Left lung (tissue), 10 donors: ENCODE data around the gene CNIH3. TPM values are rescaled to one million over a fixed set of nuclear protein-coding genes. Genes with fewer than 3 reads are reported as not detected.

ENCODE experiments used
- ATAC-seq: fragments of 200-7000 bp; cut with Tn5 transposase; one replicate; pipeline ENCODE4 v1.9.1; 2020; ENCODE audit warnings: moderate library complexity
- DNase-seq, 4 donors: peaks; one replicate each; pipeline ENCODE4 v3.0.0-alpha.2; 2013 to 2020
- H3K27ac ChIP-seq, 2 donors: fragments of 200-600 bp; sonication (generic) in 1 of 2; one replicate each; pipeline versions ENCODE4 v1.5.0 to v1.8.0; 2020 to 2021
- H3K27me3 ChIP-seq, 2 donors: fragments of 200-600 bp; sonication (generic) in 1 of 2; one replicate each; pipeline versions ENCODE4 v1.5.0 to v1.8.0; 2020 to 2021
- H3K36me3 ChIP-seq, 2 donors: fragments of 200-600 bp; sonication (generic) in 1 of 2; one replicate each; pipeline versions ENCODE4 v1.5.0 to v1.8.0; 2020 to 2021
- H3K4me1 ChIP-seq, 2 donors: fragments of 200-600 bp; one replicate each; pipeline ENCODE4 v1.8.0; 2021
- H3K4me3 ChIP-seq, 2 donors: fragments of 200-600 bp; sonication (generic) in 1 of 2; one replicate each; pipeline versions ENCODE4 v1.5.0 to v1.8.0; 2020 to 2021; ENCODE audit warnings: mild to moderate bottlenecking in 1 of 2
- H3K9me3 ChIP-seq, 2 donors: fragments of 200-600 bp; sonication (generic) in 1 of 2; one replicate each; pipeline versions ENCODE4 v1.5.0 to v1.8.0; 2020 to 2021
- intact Hi-C, 2 donors: fragments of 100-400 bp; cut with DNase I; formaldehyde crosslinking; loops; one replicate each; pipeline versions ENCODE4 v1.11.2 to v1.14.2; 2022
- polyA plus RNA-seq, 6 donors: library from polyadenylated mRNA; unstranded; fragments of 120-200 nt; gene quantifications; one replicate each; pipeline ENCODE4 v1.2.1, GENCODE V29; 2013; ENCODE audit not compliant: insufficient read length in 6 of 6
- total RNA-seq, 2 donors: library from RNA; stranded (reverse); fragmentation: NEBNext Ultra II Directional; extraction: Animal tissue kit (Norgen Biotek cat#: 25700); gene quantifications; one replicate each; pipeline ENCODE4 v1.2.1, GENCODE V29; 2021
- TF ChIP-seq, protein P1 (sequence below), 2 donors: fragments of 200-600 bp; sonication (generic) in 1 of 2; IDR thresholded peaks; one replicate each; pipeline versions ENCODE4 v1.5.0 to v1.8.0; 2021; ENCODE audit warnings: antibody characterized with exemption in 2 of 2
- donor health status: DM: no; HTN: yes; CAD: no.
- donor health status: DM: no; HTN: no; CAD: no.

Gene CNIH3
- total and polyA plus RNA-seq, 8 donors, result 2.5 to 9.4 (median 7.3) TPM

DNA sequence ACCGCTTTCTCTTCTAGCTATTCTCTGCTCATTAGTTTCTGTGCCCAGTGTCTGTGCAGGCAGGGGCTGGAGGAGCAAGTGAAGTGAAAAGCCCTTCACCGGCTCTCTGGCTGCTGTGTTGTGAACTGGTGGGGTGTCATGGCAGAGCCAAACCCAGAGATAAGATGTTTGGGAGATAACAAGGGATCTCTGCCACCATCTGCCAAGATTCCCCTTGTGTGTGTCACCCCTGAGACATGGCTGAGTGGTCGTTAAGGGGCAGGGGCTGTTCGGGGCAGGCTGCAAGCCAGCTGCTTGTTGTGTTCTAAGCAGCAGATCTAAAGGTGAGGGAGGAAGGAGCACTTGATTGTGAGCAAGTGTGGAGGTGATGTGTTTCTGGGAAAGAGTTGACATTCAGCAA is 24.5 kb downstream of the CNIH3 start:
- H3K9me3 ChIP-seq, result no peaks in the 10 kb centered on the region
- no peaks in the 10 kb centered on the region for H3K36me3 ChIP-seq
- DNase-seq, result no peak
- H3K4me1 ChIP-seq, result no peaks in the 10 kb centered on the region
- TF ChIP-seq, protein P1, sequence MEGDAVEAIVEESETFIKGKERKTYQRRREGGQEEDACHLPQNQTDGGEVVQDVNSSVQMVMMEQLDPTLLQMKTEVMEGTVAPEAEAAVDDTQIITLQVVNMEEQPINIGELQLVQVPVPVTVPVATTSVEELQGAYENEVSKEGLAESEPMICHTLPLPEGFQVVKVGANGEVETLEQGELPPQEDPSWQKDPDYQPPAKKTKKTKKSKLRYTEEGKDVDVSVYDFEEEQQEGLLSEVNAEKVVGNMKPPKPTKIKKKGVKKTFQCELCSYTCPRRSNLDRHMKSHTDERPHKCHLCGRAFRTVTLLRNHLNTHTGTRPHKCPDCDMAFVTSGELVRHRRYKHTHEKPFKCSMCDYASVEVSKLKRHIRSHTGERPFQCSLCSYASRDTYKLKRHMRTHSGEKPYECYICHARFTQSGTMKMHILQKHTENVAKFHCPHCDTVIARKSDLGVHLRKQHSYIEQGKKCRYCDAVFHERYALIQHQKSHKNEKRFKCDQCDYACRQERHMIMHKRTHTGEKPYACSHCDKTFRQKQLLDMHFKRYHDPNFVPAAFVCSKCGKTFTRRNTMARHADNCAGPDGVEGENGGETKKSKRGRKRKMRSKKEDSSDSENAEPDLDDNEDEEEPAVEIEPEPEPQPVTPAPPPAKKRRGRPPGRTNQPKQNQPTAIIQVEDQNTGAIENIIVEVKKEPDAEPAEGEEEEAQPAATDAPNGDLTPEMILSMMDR (IDR thresholded peaks at IDR 0.05), result no peak
- H3K4me3 ChIP-seq, result no peak overlapping the region
- ATAC-seq, result no peak
- H3K27me3 ChIP-seq, result no peaks in the 10 kb centered on the region
- intact Hi-C loops, result loop anchor here in 1 of 2 donors (10.0 kb wide), 1 partner anchor 126 kb away; no protein-coding TSS in a partner anchor
- no peak overlapping the region for H3K27ac ChIP-seq

- intact Hi-C loops, result loop anchor here in 1 of 2 donors (10.0 kb wide), 1 partner anchor 126 kb away; no protein-coding TSS in a partner anchor
- Histone ChIP-seq H3K27me3 (no peaks in the 10 kb centered on the region), H3K9me3 (no peaks in the 10 kb centered on the region), H3K27ac (no peak overlapping the region), H3K36me3 (no peaks in the 10 kb centered on the region), H3K4me1 (no peaks in the 10 kb centered on the region), H3K4me3 (no peak overlapping the region)
- ATAC-seq (no peak), DNase-seq (no peak)
- TF ChIP-seq, protein P1 (IDR thresholded peaks at IDR 0.05), result no peak
Observed at GRCh38 chr1:224641030-224641429, 24.9 kb downstream of the CNIH3 start.

GRCh38 chr1:224643653-224644052 is 27.5 kb downstream of the CNIH3 start:
- Histone ChIP-seq H3K36me3 (no peaks in the 10 kb centered on the region), H3K4me1 (no peaks in the 10 kb centered on the region), H3K4me3 (no peak overlapping the region), H3K9me3 (no peaks in the 10 kb centered on the region), H3K27me3 (no peaks in the 10 kb centered on the region), H3K27ac (no peak overlapping the region)
- intact Hi-C loops, result loop anchor here in 1 of 2 donors (10.0 kb wide), 1 partner anchor 129 kb away; no protein-coding TSS in a partner anchor
- ATAC-seq, result no peak
- TF ChIP-seq, protein P1 (IDR thresholded peaks at IDR 0.05), result no peak
- no peak for DNase-seq

DNA sequence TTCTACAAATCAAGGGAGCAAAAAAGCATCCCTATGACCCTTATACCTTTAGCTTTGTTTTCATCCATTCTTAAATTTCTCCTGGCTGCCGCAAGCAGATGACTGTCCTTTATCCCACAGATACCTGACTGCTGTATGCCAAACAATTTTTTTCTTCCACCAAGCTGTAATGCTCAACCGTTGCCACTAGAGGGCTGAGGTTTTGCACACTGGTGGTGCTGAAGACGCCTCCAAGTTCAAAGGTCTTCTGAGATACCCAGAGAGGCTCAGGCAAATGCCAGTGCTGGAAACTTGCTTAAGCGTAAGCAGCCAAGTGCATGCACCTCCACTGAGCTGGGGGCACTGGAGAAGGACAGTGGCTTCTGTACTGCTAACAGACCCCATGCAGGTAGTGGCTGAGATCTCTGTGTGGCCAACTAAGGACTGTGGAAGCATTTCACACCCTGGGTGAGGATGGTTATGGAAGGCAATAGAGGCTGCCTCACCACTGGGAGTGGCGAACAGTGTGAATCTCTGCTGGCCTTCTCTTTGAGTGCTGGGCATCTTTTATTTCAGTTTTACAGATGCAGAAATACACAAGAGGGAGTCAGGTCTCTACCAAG is 28.5 kb downstream of the CNIH3 start:
- no peaks in the 10 kb centered on the region for H3K36me3 ChIP-seq
- no peaks in the 10 kb centered on the region for H3K9me3 ChIP-seq
- H3K27ac ChIP-seq, result no peak overlapping the region
- no peaks in the 10 kb centered on the region for H3K4me1 ChIP-seq
- no peak overlapping the region for H3K4me3 ChIP-seq
- intact Hi-C loops, result loop anchor here in 1 of 2 donors (10.0 kb wide), 1 partner anchor 130 kb away; no protein-coding TSS in a partner anchor
- TF ChIP-seq, protein P1 (IDR thresholded peaks at IDR 0.05), result peak; percentile 73 to 88
- ATAC-seq (peak; percentile 87), DNase-seq (peak in 1 of 4 donors; percentile 43)
- no peaks in the 10 kb centered on the region for H3K27me3 ChIP-seq

DNA sequence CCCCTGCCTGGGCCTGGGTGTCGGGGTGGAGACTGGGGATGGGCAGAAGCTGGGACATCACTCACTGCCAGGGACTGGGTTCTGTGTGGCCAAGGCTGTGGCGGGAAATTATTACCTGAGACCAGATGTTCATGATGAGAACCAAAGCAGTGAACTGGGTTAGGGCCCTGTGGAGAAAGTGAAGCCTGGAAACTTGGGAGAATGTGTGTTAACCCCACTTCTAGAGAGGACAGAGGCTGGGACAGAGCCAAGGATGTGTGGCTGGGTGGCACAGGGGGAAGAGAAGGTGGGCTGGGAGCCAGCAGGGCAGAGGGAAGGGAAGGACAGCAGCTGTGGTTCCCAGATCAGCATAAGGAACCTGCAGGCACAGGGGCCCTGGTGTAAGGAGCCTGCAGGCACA is 31.3 kb downstream of the CNIH3 start:
- ATAC-seq, result no peak
- no peak overlapping the region for H3K27ac ChIP-seq
- TF ChIP-seq, protein P1 (IDR thresholded peaks at IDR 0.05), result no peak
- DNase-seq, result no peak
- intact Hi-C loops, result loop anchor here in 1 of 2 donors (10.0 kb wide), 1 partner anchor 133 kb away; no protein-coding TSS in a partner anchor
- no peaks in the 10 kb centered on the region for H3K9me3 ChIP-seq
- H3K36me3 ChIP-seq, result no peaks in the 10 kb centered on the region
- no peak overlapping the region for H3K4me3 ChIP-seq
- H3K4me1 ChIP-seq, result no peaks in the 10 kb centered on the region
- no peaks in the 10 kb centered on the region for H3K27me3 ChIP-seq
